PFSK-1 (cell line): Measurements from ENCODE around the gene PLSCR2.

Source experiments
- SIN3A ChIP-seq: IDR thresholded peaks from 2 replicates; pipeline ENCODE4 v1.6.1; 2012; ENCODE audit warnings: mild to moderate bottlenecking, low read length, moderate library complexity, borderline replicate concordance; ENCODE audit not compliant: insufficient read depth
- TF ChIP-seq, protein P1 (sequence below), 2 experiments: IDR thresholded peaks; 2 replicates each; pipeline versions ENCODE4 v1.6.1 to v1.8.0; 2011 to 2012; ENCODE audit warnings: low read depth in 2 of 2, low read length in 2 of 2, control low read depth in 1 of 2, inconsistent platforms in 1 of 2, mild to moderate bottlenecking in 1 of 2, moderate library complexity in 1 of 2; ENCODE audit not compliant: insufficient read depth in 1 of 2

DNA sequence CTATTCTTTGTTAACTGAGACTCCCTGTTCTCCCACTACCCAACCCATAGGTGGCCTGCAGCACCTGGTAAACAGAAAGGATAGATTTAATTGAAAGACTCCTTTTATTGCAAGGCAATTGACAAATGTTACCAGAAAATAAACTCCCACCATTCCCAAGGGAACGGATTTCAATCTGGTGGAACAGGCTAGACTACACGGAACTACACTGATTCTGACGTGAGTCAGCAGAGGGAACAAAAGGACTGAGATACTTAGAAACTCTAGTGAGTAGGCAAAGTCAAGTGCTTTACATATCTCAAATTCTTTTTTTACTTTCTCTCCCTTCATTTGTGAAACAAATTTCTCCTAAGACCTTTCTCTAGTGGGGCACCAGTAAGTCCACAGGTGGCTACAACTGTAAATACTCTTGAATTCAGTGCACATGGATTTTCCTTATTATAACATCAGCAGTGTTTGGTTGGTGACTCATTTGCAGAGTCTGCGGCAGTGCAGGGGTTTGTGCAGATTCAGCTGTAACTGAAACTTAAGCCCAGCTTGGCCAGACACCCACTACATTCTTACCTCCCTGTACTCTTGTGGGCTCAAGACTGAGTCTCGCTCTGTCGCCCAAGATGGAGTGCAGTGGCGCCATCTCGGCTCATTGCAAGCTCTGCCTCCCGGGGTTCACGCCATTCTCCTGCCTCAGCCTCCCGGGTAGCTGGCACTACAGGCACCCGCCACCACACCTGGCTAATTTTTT, 34.3 kb upstream of the PLSCR2 start:
- TF ChIP-seq, protein P1, sequence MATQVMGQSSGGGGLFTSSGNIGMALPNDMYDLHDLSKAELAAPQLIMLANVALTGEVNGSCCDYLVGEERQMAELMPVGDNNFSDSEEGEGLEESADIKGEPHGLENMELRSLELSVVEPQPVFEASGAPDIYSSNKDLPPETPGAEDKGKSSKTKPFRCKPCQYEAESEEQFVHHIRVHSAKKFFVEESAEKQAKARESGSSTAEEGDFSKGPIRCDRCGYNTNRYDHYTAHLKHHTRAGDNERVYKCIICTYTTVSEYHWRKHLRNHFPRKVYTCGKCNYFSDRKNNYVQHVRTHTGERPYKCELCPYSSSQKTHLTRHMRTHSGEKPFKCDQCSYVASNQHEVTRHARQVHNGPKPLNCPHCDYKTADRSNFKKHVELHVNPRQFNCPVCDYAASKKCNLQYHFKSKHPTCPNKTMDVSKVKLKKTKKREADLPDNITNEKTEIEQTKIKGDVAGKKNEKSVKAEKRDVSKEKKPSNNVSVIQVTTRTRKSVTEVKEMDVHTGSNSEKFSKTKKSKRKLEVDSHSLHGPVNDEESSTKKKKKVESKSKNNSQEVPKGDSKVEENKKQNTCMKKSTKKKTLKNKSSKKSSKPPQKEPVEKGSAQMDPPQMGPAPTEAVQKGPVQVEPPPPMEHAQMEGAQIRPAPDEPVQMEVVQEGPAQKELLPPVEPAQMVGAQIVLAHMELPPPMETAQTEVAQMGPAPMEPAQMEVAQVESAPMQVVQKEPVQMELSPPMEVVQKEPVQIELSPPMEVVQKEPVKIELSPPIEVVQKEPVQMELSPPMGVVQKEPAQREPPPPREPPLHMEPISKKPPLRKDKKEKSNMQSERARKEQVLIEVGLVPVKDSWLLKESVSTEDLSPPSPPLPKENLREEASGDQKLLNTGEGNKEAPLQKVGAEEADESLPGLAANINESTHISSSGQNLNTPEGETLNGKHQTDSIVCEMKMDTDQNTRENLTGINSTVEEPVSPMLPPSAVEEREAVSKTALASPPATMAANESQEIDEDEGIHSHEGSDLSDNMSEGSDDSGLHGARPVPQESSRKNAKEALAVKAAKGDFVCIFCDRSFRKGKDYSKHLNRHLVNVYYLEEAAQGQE (IDR thresholded peaks at IDR 0.05; ENCODE audit: insufficient read depth in 1 of 2, low read depth in 2 of 2, low read length in 2 of 2): no peak
- no peak for TF ChIP-seq SIN3A
